Astrocyte (in vitro differentiated cells and primary cell): ENCODE data around the gene CDC42BPG. TPM values are rescaled to one million over a fixed set of nuclear protein-coding genes. Genes with fewer than 3 reads are reported as not detected.

Experiments
- DNase-seq: peaks from one replicate; pipeline ENCODE4 v3.0.0-alpha.2; 2010; ENCODE audit warnings: low read depth
- FAIRE-seq: peaks from 2 replicates; lab custom pipeline; 2011; peaks lifted over from hg19 to GRCh38; lab: Jason Lieb, UNC
- H2AFZ ChIP-seq: 2 replicates; pipeline ENCODE4 v1.6.0; 2012; ENCODE audit warnings: low read depth, low read length, inconsistent platforms
- H3K27ac ChIP-seq: 2 replicates; pipeline ENCODE4 v1.5.1; 2011; ENCODE audit warnings: low read depth, low read length, inconsistent platforms
- H3K27me3 ChIP-seq: 2 replicates; pipeline ENCODE4 v1.6.0; 2011; ENCODE audit warnings: low read length, inconsistent platforms; ENCODE audit not compliant: insufficient read depth
- H3K36me3 ChIP-seq: 2 replicates; pipeline ENCODE4 v1.5.1; 2011; ENCODE audit warnings: low read length, inconsistent platforms; ENCODE audit not compliant: insufficient read depth
- H3K4me1 ChIP-seq: 2 replicates; pipeline ENCODE4 v1.5.1; 2011; ENCODE audit warnings: low read length, inconsistent platforms; ENCODE audit not compliant: insufficient read depth
- H3K4me2 ChIP-seq: 2 replicates; pipeline ENCODE4 v1.6.0; 2012; ENCODE audit warnings: low read length, inconsistent platforms
- H3K4me3 ChIP-seq: 2 replicates; pipeline ENCODE4 v1.5.1; 2011; ENCODE audit warnings: low read depth, mild to moderate bottlenecking, low read length, inconsistent platforms; ENCODE audit not compliant: insufficient read depth
- H3K79me2 ChIP-seq: 2 replicates; pipeline ENCODE4 v1.6.0; 2012; ENCODE audit warnings: mild to moderate bottlenecking, low read length, inconsistent platforms; ENCODE audit not compliant: insufficient read depth
- H3K9ac ChIP-seq: 2 replicates; pipeline ENCODE4 v1.6.0; 2012; ENCODE audit warnings: mild to moderate bottlenecking, low read length, inconsistent platforms
- H3K9me3 ChIP-seq: 2 replicates; pipeline ENCODE4 v1.5.1; 2012; ENCODE audit warnings: low read depth, mild to moderate bottlenecking, low read length, inconsistent platforms; ENCODE audit not compliant: insufficient read depth
- H4K20me1 ChIP-seq: 2 replicates; pipeline ENCODE4 v1.6.0; 2012; ENCODE audit warnings: low read length, inconsistent platforms; ENCODE audit not compliant: insufficient read depth
- H3K27ac Mint-ChIP-seq: one replicate; pipeline ENCODE4 v1.8.0; 2021; ENCODE audit warnings: mild to moderate bottlenecking, mixed read lengths; ENCODE audit not compliant: unreplicated experiment
- H3K27me3 Mint-ChIP-seq: one replicate; pipeline ENCODE4 v1.8.0; 2021; ENCODE audit warnings: low read depth, mixed read lengths; ENCODE audit not compliant: unreplicated experiment
- H3K36me3 Mint-ChIP-seq: one replicate; pipeline ENCODE4 v1.8.0; 2021; ENCODE audit warnings: low read depth, mixed read lengths; ENCODE audit not compliant: unreplicated experiment
- H3K4me1 Mint-ChIP-seq: one replicate; pipeline ENCODE4 v1.8.0; 2021; ENCODE audit warnings: low read depth, mixed read lengths; ENCODE audit not compliant: unreplicated experiment
- H3K4me3 Mint-ChIP-seq: one replicate; pipeline ENCODE4 v1.8.0; 2021; ENCODE audit warnings: mild to moderate bottlenecking, moderate library complexity, mixed read lengths; ENCODE audit not compliant: unreplicated experiment
- H3K9me3 Mint-ChIP-seq: one replicate; pipeline ENCODE4 v1.8.0; 2021; ENCODE audit warnings: mild to moderate bottlenecking, mixed read lengths; ENCODE audit not compliant: unreplicated experiment
- EZH2 ChIP-seq: IDR thresholded peaks from 2 replicates; pipeline ENCODE4 v1.6.1; 2012; ENCODE audit warnings: mild to moderate bottlenecking, low read length, inconsistent platforms; ENCODE audit not compliant: insufficient read depth
- total RNA-seq: library from RNA; stranded (reverse); gene quantifications from 2 replicates; pipeline ENCODE4 v1.2.1, GENCODE V29; 2021
- TF ChIP-seq, protein P1 (sequence below): IDR thresholded peaks from 2 replicates; pipeline ENCODE4 v1.5.1; 2011; ENCODE audit warnings: low read depth, mild to moderate bottlenecking, inconsistent platforms, low read length, moderate library complexity; ENCODE audit not compliant: insufficient read depth

The CDC42BPG gene
- total RNA-seq, 1 donor from 2014 or later = 4.6 TPM

DNA sequence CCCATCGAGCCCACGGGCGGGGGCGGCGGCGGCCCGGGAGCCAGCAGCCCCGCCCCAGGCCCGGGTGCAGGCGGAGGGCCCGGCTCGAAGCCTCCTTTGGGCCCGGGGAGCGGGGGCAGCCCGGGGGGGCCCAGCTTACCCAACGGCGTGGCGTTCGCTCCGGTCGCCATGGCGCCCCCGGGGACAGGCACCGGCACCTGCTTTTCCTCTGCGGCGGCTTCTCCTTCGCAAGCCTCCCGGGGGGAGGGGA is 66.3 kb downstream of the CDC42BPG start:
- TF ChIP-seq, protein P1, sequence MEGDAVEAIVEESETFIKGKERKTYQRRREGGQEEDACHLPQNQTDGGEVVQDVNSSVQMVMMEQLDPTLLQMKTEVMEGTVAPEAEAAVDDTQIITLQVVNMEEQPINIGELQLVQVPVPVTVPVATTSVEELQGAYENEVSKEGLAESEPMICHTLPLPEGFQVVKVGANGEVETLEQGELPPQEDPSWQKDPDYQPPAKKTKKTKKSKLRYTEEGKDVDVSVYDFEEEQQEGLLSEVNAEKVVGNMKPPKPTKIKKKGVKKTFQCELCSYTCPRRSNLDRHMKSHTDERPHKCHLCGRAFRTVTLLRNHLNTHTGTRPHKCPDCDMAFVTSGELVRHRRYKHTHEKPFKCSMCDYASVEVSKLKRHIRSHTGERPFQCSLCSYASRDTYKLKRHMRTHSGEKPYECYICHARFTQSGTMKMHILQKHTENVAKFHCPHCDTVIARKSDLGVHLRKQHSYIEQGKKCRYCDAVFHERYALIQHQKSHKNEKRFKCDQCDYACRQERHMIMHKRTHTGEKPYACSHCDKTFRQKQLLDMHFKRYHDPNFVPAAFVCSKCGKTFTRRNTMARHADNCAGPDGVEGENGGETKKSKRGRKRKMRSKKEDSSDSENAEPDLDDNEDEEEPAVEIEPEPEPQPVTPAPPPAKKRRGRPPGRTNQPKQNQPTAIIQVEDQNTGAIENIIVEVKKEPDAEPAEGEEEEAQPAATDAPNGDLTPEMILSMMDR = no peak
- no peak for TF ChIP-seq EZH2
- no peak for DNase-seq
- peaks cover 13% of the 10 kb centered on the region for H3K4me1 ChIP-seq
- Mint-ChIP-seq H3K4me1 (peaks cover 16% of the 10 kb centered on the region), H3K36me3 (peaks cover 4% of the 10 kb centered on the region), H3K27me3 (no peaks in the 10 kb centered on the region), H3K27ac (no peak overlapping the region), H3K9me3 (no peaks in the 10 kb centered on the region), H3K4me3 (no peak overlapping the region)
- H3K4me3 ChIP-seq = peak overlapping the region; percentile 67
- H2AFZ ChIP-seq = no peak overlapping the region
- H3K27me3 ChIP-seq = no peaks in the 10 kb centered on the region
- no peaks in the 10 kb centered on the region for H3K9me3 ChIP-seq
- peaks cover 43% of the 10 kb centered on the region for H3K79me2 ChIP-seq
- peaks cover 44% of the 10 kb centered on the region for H4K20me1 ChIP-seq
- peak overlapping the region; percentile 56 for H3K4me2 ChIP-seq
- FAIRE-seq = no peak
- H3K36me3 ChIP-seq = peaks cover 33% of the 10 kb centered on the region
- H3K9ac ChIP-seq = peak overlapping the region; percentile 93
- H3K27ac ChIP-seq = peak overlapping the region; percentile 87

DNA sequence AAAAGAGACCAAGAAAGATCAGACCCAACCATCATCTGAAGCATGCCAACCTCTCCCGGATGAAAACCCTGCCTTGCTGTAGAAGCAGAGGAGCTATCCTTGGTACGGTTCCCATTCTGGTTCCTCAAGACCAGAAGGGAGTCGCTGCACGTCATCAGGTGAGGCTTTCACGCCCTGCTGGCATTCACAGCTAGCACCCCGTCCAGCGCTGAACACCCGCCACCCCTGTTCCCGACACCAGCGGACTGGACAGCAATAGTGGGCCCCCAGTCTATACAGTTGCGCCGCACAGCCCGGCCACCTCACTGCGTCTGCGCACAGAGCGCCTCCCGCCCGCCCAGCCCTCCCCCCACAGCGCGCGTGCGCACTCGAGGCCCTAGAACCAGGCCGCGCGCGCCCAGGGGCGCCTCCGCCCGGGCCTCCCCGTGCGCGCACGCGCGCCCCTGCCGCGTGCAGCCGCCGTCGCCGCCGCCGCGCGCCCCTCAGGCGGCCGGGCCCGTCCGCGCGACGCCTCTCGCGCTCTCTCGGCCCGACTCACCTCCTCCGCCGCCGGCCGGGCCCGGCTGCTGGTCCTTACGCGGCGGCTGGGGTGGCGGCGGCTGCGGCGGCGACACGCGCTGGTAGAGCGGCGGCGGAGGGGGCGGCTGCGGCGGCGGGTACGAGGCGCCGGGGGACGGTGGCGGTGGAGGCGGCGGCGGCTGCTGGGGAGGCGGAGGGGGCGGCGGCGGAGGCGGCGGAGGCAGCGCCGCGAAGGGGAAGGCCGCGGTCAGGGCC is 66.8 kb downstream of the CDC42BPG start:
- Histone ChIP-seq H4K20me1 (peaks cover 49% of the 10 kb centered on the region), H3K9ac (peak overlapping the region; percentile 93), H3K27ac (peak overlapping the region; percentile 87), H3K4me1 (peaks cover 13% of the 10 kb centered on the region), H3K9me3 (no peaks in the 10 kb centered on the region), H3K27me3 (no peaks in the 10 kb centered on the region), H3K79me2 (peaks cover 48% of the 10 kb centered on the region), H2AFZ (no peak overlapping the region), H3K4me2 (peak overlapping the region; percentile 92), H3K36me3 (peaks cover 39% of the 10 kb centered on the region), H3K4me3 (peak overlapping the region; percentile 99)
- Mint-ChIP-seq H3K4me3 (peak overlapping the region; percentile 98), H3K27me3 (no peaks in the 10 kb centered on the region), H3K4me1 (peaks cover 17% of the 10 kb centered on the region), H3K9me3 (no peaks in the 10 kb centered on the region), H3K36me3 (peaks cover 6% of the 10 kb centered on the region), H3K27ac (peak overlapping the region; percentile 89)
- TF ChIP-seq, protein P1 = no peak
- no peak for TF ChIP-seq EZH2
- DNase-seq (peak; percentile 68), FAIRE-seq (no peak)

DNA sequence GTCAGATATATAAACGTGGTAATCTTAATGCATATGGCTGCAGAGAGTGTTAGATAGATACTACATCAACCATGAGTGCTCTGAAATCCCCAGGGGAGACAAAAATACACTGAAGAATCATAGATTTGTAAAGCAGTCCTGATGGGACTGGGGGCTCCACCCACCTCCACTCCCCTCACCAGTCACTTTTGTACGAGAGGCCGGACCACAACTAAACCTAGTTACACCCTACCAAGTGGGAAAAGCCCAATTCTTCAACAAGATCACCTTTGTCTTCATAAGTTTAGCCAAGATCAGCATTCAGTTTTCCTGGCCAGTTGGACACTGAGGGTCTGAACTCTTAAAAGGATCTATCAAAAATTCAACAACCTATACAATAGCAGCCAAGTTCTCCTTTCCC is 67.6 kb downstream of the CDC42BPG start:
- H3K4me3 ChIP-seq = peak overlapping the region; percentile 99
- no peaks in the 10 kb centered on the region for H3K9me3 Mint-ChIP-seq
- H4K20me1 ChIP-seq = peaks cover 57% of the 10 kb centered on the region
- H3K9me3 ChIP-seq = no peaks in the 10 kb centered on the region
- H3K27ac Mint-ChIP-seq = peak overlapping the region; percentile 89
- peak overlapping the region; percentile 98 for H3K4me3 Mint-ChIP-seq
- no peak for DNase-seq
- H3K4me1 Mint-ChIP-seq = peaks cover 19% of the 10 kb centered on the region
- peak overlapping the region; percentile 65 for H3K27ac ChIP-seq
- H3K27me3 ChIP-seq = no peaks in the 10 kb centered on the region
- H3K27me3 Mint-ChIP-seq = no peaks in the 10 kb centered on the region
- no peak overlapping the region for H2AFZ ChIP-seq
- no peak for FAIRE-seq
- H3K36me3 ChIP-seq = peaks cover 46% of the 10 kb centered on the region
- peaks cover 13% of the 10 kb centered on the region for H3K4me1 ChIP-seq
- H3K4me2 ChIP-seq = peak overlapping the region; percentile 92
- peaks cover 56% of the 10 kb centered on the region for H3K79me2 ChIP-seq
- H3K9ac ChIP-seq = peak overlapping the region; percentile 93
- peaks cover 6% of the 10 kb centered on the region for H3K36me3 Mint-ChIP-seq
- no peak for TF ChIP-seq EZH2
- TF ChIP-seq, protein P1 = no peak
